Fibroblast of villous mesenchyme (primary cell): ENCODE data around the gene CRAT. TPM values are rescaled to one million over a fixed set of nuclear protein-coding genes. Genes with fewer than 3 reads are reported as not detected.

ENCODE experiments used
- DNase-seq: peaks from one replicate; pipeline ENCODE4 v3.0.0-alpha.2; 2010; ENCODE audit warnings: low read depth
- H3K4me3 ChIP-seq: 2 replicates; pipeline ENCODE4 v1.5.1; 2011; ENCODE audit warnings: low read depth, mild to moderate bottlenecking, low read length
- CTCF ChIP-seq: IDR thresholded peaks from 2 replicates; pipeline ENCODE4 v1.5.1; 2012; ENCODE audit warnings: low read depth, mild to moderate bottlenecking, low read length; ENCODE audit not compliant: insufficient read depth
- total RNA-seq: library from RNA; depleted of rRNA; stranded (reverse); fragments of >200 nt; gene quantifications from 2 replicates; pipeline ENCODE4 v1.2.3, GENCODE V29; 2012

Gene CRAT
- total RNA-seq, 1 donor = 33.2 TPM

DNA sequence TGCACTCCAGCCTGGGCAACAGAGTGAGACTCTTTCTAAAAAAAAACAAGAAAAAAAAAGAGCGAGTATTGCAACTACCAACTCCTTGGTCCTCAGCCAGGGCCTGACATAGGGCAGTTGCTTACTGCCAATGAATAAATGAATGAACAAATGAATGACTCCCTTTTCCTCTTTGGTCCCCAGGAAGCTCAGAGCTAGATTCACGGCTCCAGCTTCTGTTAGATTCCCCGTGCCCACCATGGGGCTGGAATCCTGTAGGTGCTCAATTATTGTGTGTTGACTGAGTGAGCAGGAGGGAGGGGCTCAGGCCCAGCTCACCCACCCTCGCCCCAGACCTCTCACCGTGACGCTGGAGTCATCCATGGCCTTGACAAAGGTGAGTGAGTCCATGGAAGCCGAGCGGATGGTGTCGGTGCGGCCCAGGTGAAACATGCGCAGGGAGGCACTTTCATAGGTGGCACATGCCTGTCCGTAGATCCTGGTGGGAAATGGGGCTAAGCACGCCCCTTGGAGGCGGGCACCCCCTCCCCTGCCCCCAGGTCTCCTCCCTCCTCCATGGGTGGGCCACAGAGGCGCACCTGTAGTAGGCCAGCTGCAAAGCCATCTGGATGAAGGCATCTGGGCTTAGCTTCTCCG is 12.8 kb downstream of the CRAT start:
- no peak for DNase-seq
- H3K4me3 ChIP-seq = no peak overlapping the region
- no peak for TF ChIP-seq CTCF

GRCh38 chr9:129095908-129096307 is 14.7 kb downstream of the CRAT start:
- DNase-seq = no peak
- TF ChIP-seq CTCF = no peak
- H3K4me3 ChIP-seq = no peak overlapping the region

DNA sequence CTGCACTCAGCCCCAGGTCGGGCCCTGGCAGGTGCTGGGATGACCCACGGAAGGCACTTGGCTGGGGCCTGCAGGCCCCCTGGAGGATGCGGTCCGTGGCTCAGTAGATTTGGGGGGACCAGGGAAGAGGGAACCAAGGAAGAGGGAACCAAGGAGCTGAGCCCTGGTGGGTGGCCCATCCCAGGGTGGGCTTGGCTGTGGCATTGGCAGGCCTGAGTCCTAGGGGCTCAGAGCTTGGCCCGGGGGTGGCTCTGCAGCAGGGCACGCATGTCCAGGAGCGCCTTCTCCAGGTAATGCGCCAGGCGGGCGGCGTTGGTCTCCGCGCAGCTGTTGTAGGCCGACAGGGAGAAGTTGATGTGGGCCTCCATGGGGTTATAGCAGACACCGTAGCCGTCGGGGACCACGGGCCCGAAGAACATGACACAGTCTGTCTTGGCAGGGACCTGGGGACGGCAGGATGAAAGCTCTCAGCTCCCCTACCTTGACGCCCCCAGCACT is 15.4 kb downstream of the CRAT start:
- no peak for DNase-seq
- H3K4me3 ChIP-seq = no peak overlapping the region
- no peak for TF ChIP-seq CTCF

DNA sequence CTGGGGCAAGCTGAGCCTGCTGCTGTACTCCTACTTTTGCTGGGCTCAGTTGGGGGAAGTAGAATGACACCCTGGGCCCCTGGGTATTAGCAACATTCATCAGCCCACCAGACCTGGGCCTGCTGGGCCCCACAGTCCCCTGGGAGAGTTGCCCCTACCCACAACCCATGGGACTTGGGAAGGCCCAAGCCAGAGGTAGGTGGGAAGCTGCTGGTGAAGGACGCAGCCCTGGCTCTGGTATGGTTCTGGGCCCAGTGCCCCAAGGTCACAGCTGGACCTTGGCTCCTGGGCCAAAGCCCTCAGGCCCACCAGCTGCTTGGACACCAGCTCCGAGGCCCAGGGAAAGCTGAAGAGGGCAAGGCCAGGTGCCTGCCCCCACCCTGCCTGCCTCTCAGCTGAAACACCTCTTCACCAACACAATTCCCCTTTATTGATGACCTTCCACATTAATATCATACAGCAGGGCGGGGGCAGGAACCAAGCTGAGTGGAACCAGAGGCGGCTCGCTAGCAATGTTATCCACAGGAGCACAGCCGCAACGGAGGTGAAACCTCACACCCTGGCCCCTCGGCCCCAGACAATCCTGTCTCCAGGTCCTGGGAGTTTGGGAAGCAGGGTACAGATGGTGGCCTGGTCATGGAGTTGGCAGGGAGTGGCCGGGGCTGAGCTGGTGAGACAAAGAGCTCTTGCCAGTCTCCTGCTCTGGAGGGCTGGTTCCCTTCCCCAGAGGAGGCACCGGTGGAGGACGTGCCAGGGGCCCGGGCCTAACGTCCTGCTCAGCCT is 16.0 kb downstream of the CRAT start:
- no peak overlapping the region for H3K4me3 ChIP-seq
- TF ChIP-seq CTCF = no peak
- no peak for DNase-seq

GRCh38 chr9:129093602-129094386 is 16.8 kb downstream of the CRAT start:
- TF ChIP-seq CTCF = no peak
- H3K4me3 ChIP-seq = no peak overlapping the region
- no peak for DNase-seq

- TF ChIP-seq CTCF = no peak
- no peak for DNase-seq
- H3K4me3 ChIP-seq = no peak overlapping the region
Measured at GRCh38 chr9:129089246-129089645, 21.3 kb downstream of the CRAT start.
